ENCODE results near the gene SCML1.

GRCh38 chrX:17689971-17690409 lies 47.3 kb upstream of the SCML1 start:
- TF ChIP-seq CTCF (tag by site-specific recombination; IDR thresholded peaks at IDR 0.05) (peak; percentile 49; the same call in 1 of the 2 replicates), ZNF830 (tag by site-specific recombination; IDR thresholded peaks at IDR 0.05; ENCODE audit: low read depth) (no peak), ZNF223 (tag by site-specific recombination; IDR thresholded peaks at IDR 0.05) (no peak)
